Loucy (cell line): ENCODE measurements around the gene CCDC177.

Experiments used
- CTCF ChIP-seq: fragments of 200-600 bp; sonication (generic); conservative IDR thresholded peaks from 2 replicates; pipeline ENCODE4 v1.5.1; 2014; ENCODE audit warnings: mild to moderate bottlenecking, antibody characterized with exemption, low read length
- EZH2phosphoT487 ChIP-seq: fragments of 200-600 bp; IDR thresholded peaks from 2 replicates; pipeline ENCODE4 v1.6.1; 2018; ENCODE audit warnings: antibody characterized with exemption, mild to moderate bottlenecking, moderate library complexity, borderline replicate concordance

GRCh38 chr14:69591317-69591716 is 16.6 kb upstream of the CCDC177 start:
- TF ChIP-seq CTCF: no peak
- no peak for TF ChIP-seq EZH2phosphoT487
